Stimulated activated CD4-positive, alpha-beta T cell treated with anti-CD3 and anti-CD28 coated beads, TNF-alpha, amount 100 ng/mL, for 48 hours (primary cell): ENCODE results near the gene OR4K2.
"Not testable (repeated sequence)": the region's sequence is repeated elsewhere in the genome, so short reads cannot be mapped to it uniquely, and the experiment has no call there.

Experiments
- DNase-seq, 3 donors: peaks; one replicate each; pipeline ENCODE4 v3.0.0-alpha.2; 2020; ENCODE audit warnings: low read depth in 3 of 3

The OR4K2 gene, protein sequence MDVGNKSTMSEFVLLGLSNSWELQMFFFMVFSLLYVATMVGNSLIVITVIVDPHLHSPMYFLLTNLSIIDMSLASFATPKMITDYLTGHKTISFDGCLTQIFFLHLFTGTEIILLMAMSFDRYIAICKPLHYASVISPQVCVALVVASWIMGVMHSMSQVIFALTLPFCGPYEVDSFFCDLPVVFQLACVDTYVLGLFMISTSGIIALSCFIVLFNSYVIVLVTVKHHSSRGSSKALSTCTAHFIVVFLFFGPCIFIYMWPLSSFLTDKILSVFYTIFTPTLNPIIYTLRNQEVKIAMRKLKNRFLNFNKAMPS

DNA sequence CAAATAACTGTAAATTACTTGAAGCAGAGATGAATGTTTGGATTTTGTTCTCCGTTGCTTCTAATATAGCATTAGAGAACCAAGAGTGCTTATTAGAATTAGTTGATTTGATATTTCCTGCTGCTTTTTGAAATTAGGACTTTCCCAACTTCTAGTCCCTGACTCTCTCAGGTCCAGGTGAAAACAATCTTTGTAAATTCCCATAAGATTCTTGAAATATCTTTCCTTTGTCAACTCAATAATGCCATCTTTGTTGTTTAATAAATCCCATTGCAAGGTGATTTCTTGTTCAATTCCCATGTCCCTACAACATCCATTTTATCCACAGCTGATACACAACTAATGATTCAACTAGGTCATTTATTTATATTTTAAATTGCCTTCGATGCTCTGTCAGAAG lies at the start of gene OR4K2:
Gene OR4K2, plus strand, starts transcription at position 301 of the 400 bp plus-strand sequence. CDS start 1,126 bp downstream, outside the sequence.
- DNase-seq = no peak

DNA sequence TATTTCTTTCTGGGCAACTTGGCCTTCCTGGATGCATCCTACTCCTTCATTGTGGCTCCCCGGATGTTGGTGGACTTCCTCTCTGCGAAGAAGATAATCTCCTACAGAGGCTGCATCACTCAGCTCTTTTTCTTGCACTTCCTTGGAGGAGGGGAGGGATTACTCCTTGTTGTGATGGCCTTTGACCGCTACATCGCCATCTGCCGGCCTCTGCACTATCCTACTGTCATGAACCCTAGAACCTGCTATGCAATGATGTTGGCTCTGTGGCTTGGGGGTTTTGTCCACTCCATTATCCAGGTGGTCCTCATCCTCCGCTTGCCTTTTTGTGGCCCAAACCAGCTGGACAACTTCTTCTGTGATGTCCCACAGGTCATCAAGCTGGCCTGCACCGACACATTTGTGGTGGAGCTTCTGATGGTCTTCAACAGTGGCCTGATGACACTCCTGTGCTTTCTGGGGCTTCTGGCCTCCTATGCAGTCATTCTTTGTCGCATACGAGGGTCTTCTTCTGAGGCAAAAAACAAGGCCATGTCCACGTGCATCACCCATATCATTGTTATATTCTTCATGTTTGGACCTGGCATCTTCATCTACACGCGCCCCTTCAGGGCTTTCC lies 47.2 kb upstream of the OR4K2 start:
- DNase-seq = not testable (repeated sequence)

DNA sequence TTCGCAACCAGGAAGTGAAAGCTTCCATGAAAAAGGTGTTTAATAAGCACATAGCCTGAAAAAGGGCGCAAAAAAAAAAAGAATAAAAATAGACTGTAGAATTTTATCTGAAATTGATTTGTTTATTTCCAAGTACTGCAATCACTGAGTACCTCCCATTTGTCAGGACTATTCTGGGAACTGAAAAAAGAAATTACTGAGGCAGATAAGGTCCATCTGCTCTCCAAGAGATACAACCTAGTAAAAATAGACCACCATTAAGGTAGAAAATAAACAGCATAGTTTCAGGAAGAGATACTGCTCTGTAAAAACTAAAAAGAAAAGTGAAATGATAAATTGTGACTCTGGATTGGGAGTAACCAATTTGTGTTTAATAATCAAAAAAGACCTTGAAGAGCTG lies 46.6 kb upstream of the OR4K2 start:
- no peak for DNase-seq

DNA sequence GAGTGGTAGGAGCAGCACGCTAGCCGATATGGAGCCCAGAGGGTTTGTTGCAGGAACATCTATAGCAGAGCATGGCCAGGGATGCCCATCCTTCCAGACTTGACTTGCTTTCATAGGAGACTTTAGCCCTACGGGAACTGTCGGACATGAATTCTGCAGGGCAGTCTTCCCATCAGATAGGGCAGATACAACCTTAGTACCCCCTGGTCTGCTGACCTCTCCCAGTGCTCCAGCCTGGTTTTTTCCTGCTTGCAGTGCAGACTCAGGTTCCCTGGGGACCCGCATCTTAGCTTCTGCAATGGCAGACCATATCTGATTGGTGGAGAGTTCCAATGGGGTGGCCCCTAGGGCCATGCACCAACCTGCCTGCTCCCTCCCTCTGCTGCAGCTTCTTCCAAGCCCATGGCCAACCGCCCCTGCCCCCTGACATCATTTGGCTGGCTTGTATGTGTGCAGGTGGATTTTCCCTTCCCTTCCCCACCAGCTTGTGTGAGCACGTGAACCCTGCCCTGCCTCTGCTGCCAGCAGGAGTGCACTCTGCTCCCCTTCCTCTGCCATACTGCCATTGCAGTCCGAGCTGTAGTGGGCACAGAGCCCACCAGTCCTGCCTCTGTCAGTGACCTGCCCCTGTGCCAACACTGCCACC lies 40.6 kb upstream of the OR4K2 start:
- not testable (repeated sequence) for DNase-seq

DNA sequence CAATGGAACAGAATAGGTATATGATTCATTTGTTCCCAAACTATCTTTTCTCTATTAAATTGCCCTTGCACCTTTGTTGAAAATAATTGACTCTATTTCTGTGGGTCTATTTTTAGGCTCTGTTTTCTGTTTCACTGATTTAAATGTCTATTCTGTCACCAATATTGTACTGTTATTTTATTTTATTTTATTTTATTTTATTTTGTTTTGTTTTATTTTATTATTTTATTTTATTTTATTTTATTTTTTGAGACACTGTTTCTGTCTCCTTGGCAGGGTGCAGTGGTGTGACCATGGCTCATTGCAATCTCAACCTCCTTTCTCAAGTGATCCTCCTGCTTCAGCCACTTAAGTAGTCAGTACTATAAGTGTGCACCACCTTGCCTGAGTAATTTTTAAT lies 36.5 kb upstream of the OR4K2 start:
- no peak for DNase-seq

DNA sequence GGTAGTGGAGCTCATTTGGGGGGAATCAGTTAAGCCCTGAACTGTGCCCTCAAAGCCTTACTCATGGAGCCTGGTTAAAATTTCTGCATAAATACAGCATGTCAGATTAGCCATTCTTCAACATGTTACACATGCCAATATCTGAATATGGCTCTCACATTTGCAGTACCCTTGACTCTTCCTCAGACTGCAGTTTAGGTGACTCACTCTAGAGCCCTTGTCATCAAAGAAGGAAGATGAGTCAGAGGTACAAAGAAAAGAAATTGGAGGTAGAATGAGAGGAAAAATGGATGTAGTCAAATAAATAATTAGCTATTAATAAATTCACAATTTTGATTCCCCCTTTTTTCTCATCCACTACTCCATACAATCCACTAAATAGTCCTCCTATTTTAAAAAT lies 23.6 kb upstream of the OR4K2 start:
- no peak for DNase-seq

DNA sequence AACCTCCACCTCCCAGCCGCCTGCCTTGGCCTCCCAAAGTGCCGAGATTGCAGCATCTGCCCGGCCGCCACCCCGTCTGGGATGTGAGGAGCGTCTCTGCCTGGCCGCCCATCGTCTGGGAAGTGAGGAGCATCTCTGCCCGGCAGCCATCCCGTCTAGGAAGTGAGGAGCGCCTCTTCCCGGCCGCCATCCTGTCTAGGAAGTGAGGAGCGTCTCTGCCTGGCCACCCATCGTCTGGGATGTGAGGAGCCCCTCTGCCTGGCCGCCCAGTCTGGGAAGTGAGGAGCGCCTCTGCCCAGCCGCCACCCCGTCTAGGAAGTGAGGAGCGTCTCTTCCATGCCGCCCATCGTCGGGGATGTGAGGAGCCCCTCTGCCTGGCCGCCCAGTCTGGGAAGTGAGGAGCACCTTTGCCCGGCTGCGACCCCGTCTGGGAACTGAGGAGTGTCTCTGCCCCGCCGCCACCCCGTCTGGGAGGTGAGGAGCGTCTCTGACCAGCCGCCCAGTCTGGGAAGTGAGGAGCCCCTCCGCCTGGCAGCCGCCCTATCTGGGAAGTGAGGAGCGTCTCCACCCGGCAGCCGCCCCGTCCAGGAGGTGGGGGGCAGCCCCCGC lies 8.8 kb upstream of the OR4K2 start:
- not testable (repeated sequence) for DNase-seq

DNA sequence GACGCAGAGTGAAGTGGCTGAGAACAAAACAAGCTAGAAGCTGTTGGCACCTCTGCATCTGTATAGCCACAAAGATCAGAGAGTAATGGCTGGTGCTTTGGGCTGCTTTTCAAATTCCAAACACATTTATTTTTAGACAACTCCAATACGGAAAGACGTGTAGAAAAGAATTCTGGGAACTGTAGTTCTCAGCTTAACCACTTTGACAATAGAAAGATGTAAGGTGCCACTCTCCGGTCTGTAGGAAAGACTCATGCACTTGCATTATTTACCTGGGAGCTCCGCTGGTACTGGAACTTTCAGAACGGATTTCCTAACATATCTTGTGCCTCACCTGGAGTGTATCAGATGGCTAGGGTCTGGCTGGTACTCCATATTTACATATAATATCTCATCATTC lies 1.8 kb upstream of the OR4K2 start:
- DNase-seq = no peak

DNA sequence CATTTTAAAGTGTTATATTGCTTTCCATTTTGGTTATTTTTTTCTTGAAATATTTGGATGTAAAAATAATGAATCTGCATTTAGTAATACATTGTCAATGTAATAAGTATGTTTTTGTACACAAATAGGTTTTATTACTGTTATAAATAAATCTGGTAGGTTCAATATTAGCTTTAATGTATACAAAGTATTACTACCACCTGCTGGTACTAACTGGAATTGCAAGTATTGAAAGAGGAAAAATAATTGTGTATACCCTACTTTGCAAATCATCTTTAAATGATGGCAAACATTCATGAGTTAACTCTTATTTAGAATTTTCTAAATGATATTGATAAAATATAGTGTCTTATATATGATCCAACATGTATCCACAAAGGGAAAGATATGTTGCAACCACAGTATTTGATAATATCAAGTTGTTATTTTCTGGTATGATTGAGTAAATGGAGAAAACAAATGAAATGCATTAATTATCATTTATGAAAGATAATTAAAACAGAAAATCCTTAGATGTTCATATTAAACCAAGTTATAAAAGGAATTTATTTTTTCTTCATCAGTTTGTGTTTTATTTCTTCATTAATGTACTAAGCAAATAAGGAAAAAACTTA lies 3.2 kb downstream of the OR4K2 start:
- DNase-seq = no peak

DNA sequence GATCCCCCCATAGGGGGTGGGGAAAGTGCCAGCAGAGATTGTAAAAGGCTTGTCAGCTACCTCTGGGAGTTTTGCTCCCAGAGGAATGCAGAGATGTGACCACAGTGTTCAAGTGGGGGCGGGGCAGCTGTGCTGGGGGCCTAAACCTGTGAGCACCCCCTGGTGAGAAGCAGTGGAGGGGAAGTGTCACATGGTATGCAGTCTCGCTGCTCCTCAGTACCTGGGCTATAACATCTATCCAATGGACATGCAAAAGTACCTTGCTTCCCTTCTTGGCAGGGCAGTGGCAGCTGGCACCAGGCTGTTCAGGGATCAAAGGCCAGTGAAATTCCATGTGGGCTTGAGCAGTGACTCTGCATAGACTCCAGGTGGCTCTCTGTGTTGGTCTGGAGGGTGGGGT lies 20.3 kb downstream of the OR4K2 start:
- no peak for DNase-seq

DNA sequence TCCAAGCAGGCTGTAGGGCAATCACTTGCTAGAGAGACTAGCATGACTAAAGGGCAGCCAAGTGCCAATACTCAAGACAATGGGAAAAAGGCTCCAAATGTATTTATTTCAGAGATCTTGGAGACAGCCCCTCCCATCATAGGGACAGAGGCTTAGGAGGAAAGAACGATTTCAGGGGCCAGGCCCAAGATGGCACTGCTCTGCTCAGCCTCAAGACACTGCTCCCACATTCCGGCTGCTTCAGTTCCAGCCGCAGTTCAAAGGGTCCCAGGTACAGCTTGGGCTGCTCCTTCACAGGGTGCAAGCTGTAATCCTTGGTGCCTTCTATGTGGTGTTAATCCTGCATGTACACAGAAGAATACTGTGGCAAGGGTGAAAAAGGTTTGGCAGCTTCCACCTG lies 26.1 kb downstream of the OR4K2 start:
- DNase-seq = no peak

DNA sequence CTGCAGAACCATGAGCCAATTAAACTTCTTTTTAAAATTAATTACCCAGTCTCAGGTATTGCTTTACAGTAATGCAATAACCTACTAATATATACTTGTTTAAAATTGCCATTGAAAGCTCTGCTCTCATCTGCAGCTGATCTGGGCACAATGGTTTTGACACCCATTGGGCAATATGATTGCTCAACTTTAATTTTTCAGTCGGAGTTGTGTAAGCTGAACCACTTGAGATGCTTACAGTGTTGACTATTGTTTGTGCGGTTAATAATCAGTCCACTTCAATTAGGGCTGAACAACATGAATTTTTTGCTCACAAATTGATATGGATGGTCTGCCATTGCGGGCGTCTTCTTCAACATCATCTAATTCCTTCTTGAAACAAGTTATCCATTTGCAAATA lies 27.5 kb downstream of the OR4K2 start:
- DNase-seq = no peak

DNA sequence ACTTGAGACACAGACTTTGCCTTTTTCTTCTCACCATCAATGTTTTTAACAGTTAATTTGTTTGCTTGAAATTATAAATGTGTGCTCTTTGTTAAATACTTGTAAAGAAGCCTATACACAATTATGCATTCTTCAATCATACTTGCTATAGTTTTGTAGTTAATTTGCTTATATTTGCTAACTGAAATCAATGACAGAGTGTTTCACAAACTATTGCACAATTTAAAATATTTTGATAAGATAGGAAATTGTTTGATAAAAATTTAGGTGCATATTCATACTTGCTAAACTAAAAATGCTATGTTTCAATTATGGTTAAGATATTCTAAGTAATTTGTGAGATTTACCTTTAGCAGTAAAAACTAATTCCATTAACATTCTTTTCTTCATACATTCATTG lies 31.7 kb downstream of the OR4K2 start:
- DNase-seq = no peak

DNA sequence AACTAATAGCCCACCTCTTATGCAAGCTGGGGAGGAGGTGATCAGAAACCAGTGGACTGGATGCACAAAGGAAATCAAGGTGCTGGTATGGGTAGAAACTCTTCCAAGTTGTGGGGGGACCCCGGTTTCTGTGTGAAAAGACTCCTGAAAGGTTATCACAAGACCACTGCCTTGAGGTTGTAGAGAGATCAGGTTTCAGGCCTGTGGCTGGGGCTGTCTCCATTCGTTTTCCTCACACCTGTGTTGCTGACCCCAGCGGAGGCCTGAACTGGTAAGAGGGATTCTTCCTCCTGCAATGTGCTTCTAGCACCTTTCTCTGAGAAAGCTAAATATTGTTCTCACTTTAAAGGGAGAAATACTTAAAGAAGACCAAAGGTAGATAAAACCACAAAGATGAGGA lies 36.2 kb downstream of the OR4K2 start:
- no peak for DNase-seq

DNA sequence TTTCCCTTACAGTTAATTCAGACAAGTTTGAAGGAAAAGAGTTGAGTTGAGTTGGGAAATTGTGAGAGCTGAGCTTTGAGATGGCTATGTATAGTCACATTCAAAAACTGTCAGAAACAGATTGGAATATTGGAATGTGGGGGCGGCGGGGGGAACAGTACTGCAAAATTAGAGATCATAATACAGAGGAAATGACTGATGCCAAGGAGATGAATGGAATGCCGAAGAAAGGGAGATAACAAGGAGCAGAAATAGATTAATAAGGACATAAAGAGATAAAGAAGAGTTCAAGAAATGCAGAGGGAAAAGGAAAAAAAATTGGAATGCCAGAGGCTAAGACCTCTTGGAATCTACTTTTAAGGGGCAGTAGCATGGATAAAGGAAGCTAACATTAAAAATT lies 42.3 kb downstream of the OR4K2 start:
- no peak for DNase-seq

DNA sequence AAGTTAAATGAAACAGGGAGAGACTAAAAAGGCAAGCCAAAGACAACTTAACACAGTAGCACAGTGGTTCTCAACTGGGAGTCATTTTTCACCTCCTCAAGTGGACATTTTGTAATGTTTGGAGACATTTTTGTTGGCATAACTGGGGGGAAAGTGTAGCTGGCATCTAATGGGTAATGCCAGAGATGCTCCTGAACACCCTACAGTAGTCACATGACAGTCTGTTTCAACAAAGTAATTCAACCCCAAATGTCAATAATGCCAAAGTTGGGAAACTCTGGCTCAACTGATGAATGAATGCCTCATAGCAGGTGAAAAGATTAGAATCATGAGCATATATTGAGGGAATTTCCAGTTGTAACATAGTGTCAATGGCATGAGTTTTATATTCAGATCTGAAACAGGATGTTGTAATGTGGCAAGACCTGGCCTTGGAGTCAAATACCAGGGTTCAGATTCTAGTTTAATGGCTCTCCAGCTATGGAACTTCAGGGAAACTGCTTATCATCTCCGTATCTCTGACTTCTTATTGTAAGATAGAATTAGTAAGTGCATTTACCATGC lies 43.1 kb downstream of the OR4K2 start:
- no peak for DNase-seq

DNA sequence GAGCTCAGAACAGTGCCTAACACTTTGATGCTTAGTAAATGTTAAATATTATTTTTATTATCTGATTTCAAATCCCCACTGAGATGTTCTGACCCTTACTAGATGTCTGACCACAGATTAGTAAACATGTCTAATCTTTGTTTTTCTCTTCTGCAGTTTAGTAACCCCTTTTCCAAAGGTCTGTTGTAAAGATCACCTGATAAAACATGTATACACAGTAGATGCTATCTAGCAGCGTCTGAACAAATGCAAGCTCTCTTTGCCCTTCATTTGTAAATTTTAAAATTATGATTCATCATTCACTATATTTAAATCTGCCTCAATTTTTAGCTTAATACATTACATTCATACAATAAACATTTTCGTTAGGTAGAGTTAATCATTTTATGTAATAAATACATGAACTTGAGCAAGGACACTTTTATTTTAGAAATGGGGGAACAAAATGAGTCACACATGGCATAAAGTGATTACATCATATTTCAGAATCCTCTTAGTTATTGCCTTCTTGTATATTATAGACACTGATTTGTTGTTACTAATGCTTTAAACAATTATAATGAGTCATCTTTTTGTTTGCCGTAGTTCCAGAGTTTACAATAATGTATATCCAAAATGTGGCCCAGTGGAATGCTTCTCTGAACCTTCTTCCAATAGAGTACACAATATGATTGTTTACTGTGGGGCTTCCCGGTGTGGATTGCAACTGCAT lies 43.8 kb downstream of the OR4K2 start:
- no peak for DNase-seq

DNA sequence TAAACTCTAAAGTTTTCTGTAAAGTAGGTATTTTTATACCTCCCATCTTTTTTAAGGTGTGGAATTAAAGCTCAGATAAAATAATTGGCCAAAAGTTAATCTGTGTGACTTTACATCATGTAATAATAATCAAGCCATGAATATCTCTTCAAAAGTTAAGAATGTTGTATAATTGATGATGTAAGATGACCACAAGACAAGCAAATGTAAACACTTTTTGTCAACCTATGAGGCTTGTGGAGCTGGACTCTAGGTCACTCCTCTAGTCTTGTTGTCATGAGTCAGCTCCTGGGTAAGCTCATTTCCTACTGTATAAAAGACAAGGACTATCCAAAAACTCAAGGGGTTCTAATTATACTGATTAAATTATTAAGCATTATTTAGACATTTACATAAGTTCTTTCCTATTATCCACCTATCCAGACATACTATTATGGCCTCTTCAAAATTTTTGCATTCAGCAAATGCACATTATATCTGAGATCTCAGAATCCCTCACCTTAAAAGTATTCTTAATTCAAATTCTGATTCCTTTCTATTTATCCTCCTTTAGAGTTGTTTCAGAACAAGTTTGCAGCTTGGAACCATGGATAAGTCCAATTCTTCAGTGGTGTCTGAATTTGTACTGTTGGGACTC lies 45.2 kb downstream of the OR4K2 start, which contains the start of gene OR4K5:
Gene OR4K5, plus strand, starts transcription at position 587 of the 637 bp plus-strand sequence. Its CDS starts 0 bp downstream, at position 587.
- no peak for DNase-seq

DNA sequence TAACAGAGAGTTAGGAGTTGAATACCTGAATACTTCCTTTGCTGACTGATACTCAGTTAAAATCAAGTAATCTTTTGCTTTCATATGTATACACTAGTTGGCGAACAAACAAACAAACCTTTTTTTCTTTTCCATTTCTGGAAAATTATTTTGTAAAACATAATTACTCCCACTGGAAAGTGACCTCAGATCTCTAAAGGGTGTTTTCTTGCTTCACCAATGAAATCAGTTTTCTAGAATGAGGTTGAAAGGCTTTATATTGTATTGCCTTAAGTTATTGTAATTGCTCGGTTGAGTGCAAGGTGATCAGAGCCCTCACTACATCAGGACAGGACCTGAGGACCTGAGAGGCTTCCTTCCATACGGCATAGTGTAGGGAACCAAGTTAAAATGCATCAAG lies 55.7 kb downstream of the OR4K2 start, which contains the start of gene OR4K1:
Gene OR4K1, plus strand, starts transcription at position 301 of the 400 bp plus-strand sequence. CDS start 4,750 bp downstream, outside the sequence.
- no peak for DNase-seq
